Erythroblast (primary cell): ENCODE measurements around the gene LRRIQ4.

ENCODE experiments used
- GATA1 ChIP-seq: IDR thresholded peaks from 2 replicates; pipeline ENCODE4 v1.6.1; 2011; ENCODE audit warnings: low read depth, mild to moderate bottlenecking, control low read depth, low read length, moderate library complexity
- POLR2A ChIP-seq: IDR thresholded peaks from 2 replicates; pipeline ENCODE4 v1.6.1; 2011; ENCODE audit warnings: mild to moderate bottlenecking, low read length

- TF ChIP-seq POLR2A (no peak), GATA1 (no peak)
Observed at GRCh38 chr3:169764312-169764881, 48.3 kb upstream of the LRRIQ4 start.
